GM19467 (cell line): Measurements from ENCODE around the gene SGSM2.

Experiments used
- ATAC-seq: cut with Tn5 transposase; IDR thresholded peaks from one replicate; pipeline ENCODE4 v1.9.1; 2021; ENCODE audit warnings: mild to moderate bottlenecking, moderate library complexity; ENCODE audit not compliant: unreplicated experiment

Gene SGSM2

GRCh38 chr17:2397247-2398171 lies 60.2 kb downstream of the SGSM2 start:
- no peak for ATAC-seq

GRCh38 chr17:2398182-2398581 lies 60.9 kb downstream of the SGSM2 start:
- no peak for ATAC-seq

- no peak for ATAC-seq
These were observed 61.6 kb downstream of the SGSM2 start for GRCh38 chr17:2398655-2399571.

GRCh38 chr17:2399572-2400473 lies 62.5 kb downstream of the SGSM2 start:
- ATAC-seq, result peak; percentile 36

GRCh38 chr17:2400474-2400866 lies 63.2 kb downstream of the SGSM2 start:
- ATAC-seq, result no peak

GRCh38 chr17:2400877-2401425 lies 63.6 kb downstream of the SGSM2 start, which contains the start of gene MNT:
Gene MNT (minus strand): TSS chr17:2401060. CDS start chr17:2400712, 348 bp downstream.
- peak; percentile 32 for ATAC-seq

- ATAC-seq, result peak; percentile 45
These were observed 64.3 kb downstream of the SGSM2 start for GRCh38 chr17:2401426-2402221.

- ATAC-seq, result no peak
These were observed 65.2 kb downstream of the SGSM2 start for GRCh38 chr17:2402544-2402943.

GRCh38 chr17:2403044-2403443 lies 65.7 kb downstream of the SGSM2 start:
- ATAC-seq, result no peak

GRCh38 chr17:2405247-2405926 lies 68.1 kb downstream of the SGSM2 start:
- ATAC-seq, result no peak

- ATAC-seq, result no peak
These were observed 69.1 kb downstream of the SGSM2 start for GRCh38 chr17:2406271-2406902.

GRCh38 chr17:2406903-2407790 lies 69.8 kb downstream of the SGSM2 start:
- no peak for ATAC-seq

GRCh38 chr17:2410951-2411350 lies 73.7 kb downstream of the SGSM2 start:
- ATAC-seq, result no peak

- no peak for ATAC-seq
These were observed 75.3 kb downstream of the SGSM2 start for GRCh38 chr17:2412561-2413021.

GRCh38 chr17:2414446-2415064 lies 77.3 kb downstream of the SGSM2 start:
- no peak for ATAC-seq

- no peak for ATAC-seq
These were observed 77.8 kb downstream of the SGSM2 start for GRCh38 chr17:2415081-2415480.
